Neuronal stem cell (in vitro differentiated cells): ENCODE results near the gene RRBP1.

Experiments used
- DNase-seq: peaks from one replicate; pipeline ENCODE4 v3.0.0-alpha.2; 2013; ENCODE audit warnings: low spot score
- H2AFZ ChIP-seq: one replicate; pipeline ENCODE4 v1.6.1; 2013; ENCODE audit warnings: mild to moderate bottlenecking, low read length, inconsistent platforms
- H2AK5ac ChIP-seq: 2 replicates; pipeline ENCODE4 v1.6.1; 2013; ENCODE audit warnings: low read depth, mild to moderate bottlenecking, inconsistent platforms, low read length, moderate library complexity, mixed read lengths
- H2BK120ac ChIP-seq: 2 replicates; pipeline ENCODE4 v1.6.1; 2013; ENCODE audit warnings: low read depth, mild to moderate bottlenecking, inconsistent platforms, low read length, moderate library complexity, mixed read lengths
- H2BK12ac ChIP-seq: one replicate; pipeline ENCODE4 v1.6.1; 2013; ENCODE audit warnings: low read length, inconsistent platforms
- H2BK15ac ChIP-seq: 2 replicates; pipeline ENCODE4 v1.6.1; 2013; ENCODE audit warnings: mild to moderate bottlenecking, low read length, inconsistent platforms, mixed read lengths
- H2BK5ac ChIP-seq: one replicate; pipeline ENCODE4 v1.6.1; 2013; ENCODE audit warnings: inconsistent platforms, mild to moderate bottlenecking, low read length, moderate library complexity
- H3K14ac ChIP-seq: one replicate; pipeline ENCODE4 v1.6.1; 2013; ENCODE audit warnings: low read length, inconsistent platforms
- H3K18ac ChIP-seq: 2 replicates; pipeline ENCODE4 v1.6.1; 2013; ENCODE audit warnings: low read length, inconsistent platforms
- H3K23ac ChIP-seq: 2 replicates; pipeline ENCODE4 v1.6.1; 2013; ENCODE audit warnings: low read depth, mild to moderate bottlenecking, mixed read lengths, low read length, inconsistent platforms; ENCODE audit not compliant: poor library complexity
- H3K27ac ChIP-seq: replicated peaks from 3 replicates; pipeline ENCODE4 v1.5.1; 2013; ENCODE audit warnings: low read length, inconsistent platforms
- H3K27me3 ChIP-seq, 3 experiments: 2 replicates each; pipeline ENCODE4 v1.6.1; 2013; ENCODE audit warnings: low read length in 3 of 3, mild to moderate bottlenecking in 2 of 3, inconsistent platforms in 1 of 3, low read depth in 1 of 3, mixed read lengths in 1 of 3, moderate library complexity in 1 of 3; ENCODE audit not compliant: control insufficient read depth in 3 of 3, insufficient read depth in 3 of 3
- H3K36me3 ChIP-seq, 2 donors: replicated peaks in 1 of 2; 2 replicates each; pipeline ENCODE4 v1.6.1; 2013; ENCODE audit warnings: low read length in 2 of 2; ENCODE audit not compliant: control insufficient read depth in 2 of 2, insufficient read depth in 2 of 2
- H3K4ac ChIP-seq: 2 replicates; pipeline ENCODE4 v1.6.1; 2013; ENCODE audit warnings: inconsistent platforms, mild to moderate bottlenecking, low read length, moderate library complexity
- H3K4me1 ChIP-seq, 2 donors: 1 replicate in 1 of 2; 2 replicates in 1 of 2; pipeline ENCODE4 v1.6.1; 2013; ENCODE audit warnings: low read length in 2 of 2, low read depth in 1 of 2; ENCODE audit not compliant: control insufficient read depth in 2 of 2, insufficient read depth in 1 of 2
- H3K4me2 ChIP-seq: one replicate; pipeline ENCODE4 v1.6.1; 2013; ENCODE audit warnings: mild to moderate bottlenecking, low read length, inconsistent platforms; ENCODE audit not compliant: insufficient read depth, poor library complexity, severe bottlenecking
- H3K4me3 ChIP-seq, 2 donors: 2 replicates each; pipeline ENCODE4 v1.5.1; 2013; ENCODE audit warnings: low read length in 2 of 2, mild to moderate bottlenecking in 2 of 2, inconsistent platforms in 1 of 2, moderate library complexity in 1 of 2
- H3K79me1 ChIP-seq: one replicate; pipeline ENCODE4 v1.6.1; 2013; ENCODE audit warnings: low read depth, mild to moderate bottlenecking, inconsistent platforms, low read length, moderate library complexity
- H3K9ac ChIP-seq: one replicate; pipeline ENCODE4 v1.6.1; 2013; ENCODE audit warnings: mild to moderate bottlenecking, low read depth, low read length, inconsistent platforms; ENCODE audit not compliant: poor library complexity
- H3K9me3 ChIP-seq, 2 donors: replicated peaks in 1 of 2; 2 replicates each; pipeline versions ENCODE3 to v1.6.1; 2013; ENCODE audit warnings: low read length in 2 of 2, mild to moderate bottlenecking in 2 of 2, inconsistent platforms in 1 of 2, low read depth in 1 of 2, mixed read lengths in 1 of 2, moderate library complexity in 1 of 2; ENCODE audit not compliant: control insufficient read depth in 2 of 2, insufficient read depth in 1 of 2
- H4K8ac ChIP-seq: one replicate; pipeline ENCODE4 v1.6.1; 2013; ENCODE audit warnings: low read depth, mild to moderate bottlenecking, inconsistent platforms, low read length, moderate library complexity
- H4K91ac ChIP-seq: one replicate; pipeline ENCODE4 v1.6.1; 2013; ENCODE audit warnings: low read length, low read depth, mild to moderate bottlenecking, inconsistent platforms; ENCODE audit not compliant: poor library complexity
- WGBS, 2 donors: extraction: QIAGEN DNeasy Blood & Tissue Kit; methylation state at CpG; one replicate each; pipeline ENCODE4 v1.1.7; 2013; ENCODE audit warnings: missing lambda C conversion rate in 2 of 2, mixed read lengths in 1 of 2; ENCODE audit not compliant: insufficient read length in 2 of 2, insufficient replicate concordance in 1 of 2; ENCODE audit errors: extremely low coverage in 2 of 2; 5-methylcytosine and 5-hydroxymethylcytosine counted together

The RRBP1 gene

DNA sequence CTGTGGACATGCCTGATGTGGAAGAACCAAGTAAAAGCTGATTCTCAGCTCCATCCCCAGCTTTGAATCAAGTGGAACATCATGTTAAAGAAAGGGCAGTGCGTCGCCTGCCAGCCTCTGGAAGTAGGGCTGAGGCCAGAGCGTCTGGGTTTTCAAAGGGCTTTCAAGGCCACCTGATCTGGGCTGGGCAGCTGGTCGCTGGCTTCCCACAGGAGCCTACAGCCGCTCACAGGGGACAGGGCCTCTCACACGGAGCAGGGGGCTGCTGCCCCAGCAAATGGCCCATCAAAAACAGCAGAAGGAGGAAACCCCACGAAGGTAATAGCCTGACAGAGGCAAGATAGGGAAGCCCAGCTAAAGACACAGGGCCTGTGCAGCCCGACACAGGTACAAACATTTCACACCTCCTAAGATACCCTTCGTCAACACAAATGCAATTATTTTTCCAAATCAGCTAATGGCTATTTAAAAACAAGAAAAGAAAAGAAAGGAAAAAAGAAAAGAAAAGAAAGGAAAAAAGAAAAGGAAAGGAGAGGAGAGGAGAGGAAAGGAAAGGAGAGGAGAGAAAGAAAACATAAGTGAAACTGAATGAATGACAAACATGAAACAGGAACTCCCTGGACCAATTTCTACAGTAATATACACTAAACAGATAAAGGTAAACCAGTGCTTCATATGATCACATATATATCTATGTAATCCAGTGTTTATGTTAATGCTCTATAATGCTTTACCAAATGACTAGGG is 24.8 kb downstream of the RRBP1 start:
- Histone ChIP-seq H3K14ac (no peak overlapping the region), H2BK5ac (no peak overlapping the region), H3K18ac (no peak overlapping the region), H2AK5ac (no peak overlapping the region), H3K9me3 (peaks cover 4 to 10% of the 10 kb centered on the region in 2 donors), H4K8ac (no peak overlapping the region), H3K9ac (no peak overlapping the region), H2BK12ac (no peak overlapping the region), H3K4me3 (no peak overlapping the region), H2BK120ac (no peak overlapping the region), H3K4me2 (no peak overlapping the region), H3K27me3 (no peaks in the 10 kb centered on the region), H3K27ac (no peak overlapping the region), H2AFZ (no peak overlapping the region), H3K79me1 (peaks cover 3% of the 10 kb centered on the region), H3K23ac (no peak overlapping the region), H2BK15ac (no peak overlapping the region), H3K4me1 (peaks cover 0 to 2% of the 10 kb centered on the region in 2 donors), H3K36me3 (peaks cover 6 to 18% of the 10 kb centered on the region in 2 donors), H4K91ac (no peak overlapping the region), H3K4ac (no peak overlapping the region)
- no peak for DNase-seq
- no CpG with 5 or more reads among the region's 9 CpGs for WGBS, 2 donors

DNA sequence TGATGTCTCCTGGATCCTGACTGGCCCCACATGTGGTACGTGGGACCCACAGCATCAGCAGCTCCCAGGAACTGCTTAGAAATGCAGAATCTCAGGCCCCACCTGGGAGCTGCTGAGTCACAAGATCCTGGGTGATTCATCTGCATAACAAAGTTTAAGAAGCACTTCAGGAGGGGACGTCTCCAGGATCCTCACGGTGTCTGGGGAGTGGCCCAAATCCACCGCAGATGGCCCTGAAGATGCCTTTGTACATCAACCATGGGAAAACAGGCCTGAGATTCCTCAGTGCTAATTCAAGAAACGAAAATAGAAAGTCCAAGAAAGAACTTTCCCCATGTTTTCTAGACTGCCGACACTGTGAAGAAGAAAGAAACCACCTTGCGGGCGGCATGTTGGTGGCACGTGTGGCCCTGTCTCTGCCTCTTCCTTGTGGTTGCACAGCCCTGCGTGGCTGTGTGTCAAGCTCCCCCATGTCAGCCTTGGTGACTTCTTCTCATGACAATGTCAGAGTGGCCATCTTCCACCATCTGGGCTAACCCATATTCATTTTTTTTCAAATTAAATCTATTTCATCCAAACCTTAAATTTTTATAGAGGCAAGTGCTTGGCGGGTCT is 26.1 kb downstream of the RRBP1 start:
- H4K91ac ChIP-seq = no peak overlapping the region
- H3K14ac ChIP-seq = no peak overlapping the region
- peaks cover 4 to 10% of the 10 kb centered on the region in 2 donors for H3K9me3 ChIP-seq
- no peak overlapping the region for H2BK15ac ChIP-seq
- WGBS, 2 donors = no CpG with 5 or more reads among the region's 11 CpGs
- H3K79me1 ChIP-seq = peaks cover 3% of the 10 kb centered on the region
- no peak overlapping the region for H3K9ac ChIP-seq
- H2AFZ ChIP-seq = no peak overlapping the region
- H2BK120ac ChIP-seq = no peak overlapping the region
- H3K23ac ChIP-seq = no peak overlapping the region
- peaks cover 6 to 18% of the 10 kb centered on the region in 2 donors for H3K36me3 ChIP-seq
- H2BK5ac ChIP-seq = no peak overlapping the region
- H3K4me3 ChIP-seq = no peak overlapping the region
- H2AK5ac ChIP-seq = no peak overlapping the region
- no peak overlapping the region for H3K18ac ChIP-seq
- H3K4ac ChIP-seq = no peak overlapping the region
- no peak overlapping the region for H3K4me2 ChIP-seq
- peaks cover 0 to 2% of the 10 kb centered on the region in 2 donors for H3K4me1 ChIP-seq
- no peak overlapping the region for H4K8ac ChIP-seq
- no peak overlapping the region for H2BK12ac ChIP-seq
- H3K27ac ChIP-seq = no peak overlapping the region
- no peak for DNase-seq
- H3K27me3 ChIP-seq = no peaks in the 10 kb centered on the region

DNA sequence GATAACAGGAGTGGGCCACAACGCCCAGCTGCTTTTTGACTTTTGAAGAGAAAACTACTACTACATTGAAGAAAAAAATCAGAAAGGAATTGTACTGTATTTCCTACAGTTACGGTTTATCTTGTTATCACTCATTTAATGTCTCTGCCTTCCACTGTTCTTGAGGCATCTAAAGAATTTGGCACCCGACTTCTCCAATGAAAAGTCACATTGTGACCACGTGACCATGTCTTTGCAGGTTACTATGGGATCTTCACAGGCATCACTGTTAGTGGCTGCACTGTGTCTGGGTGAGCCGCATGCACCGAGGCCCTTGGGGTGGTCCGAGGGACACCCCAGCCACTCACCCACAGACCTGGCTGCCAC is 26.8 kb downstream of the RRBP1 start:
- H2AK5ac ChIP-seq = no peak overlapping the region
- no peak overlapping the region for H2BK120ac ChIP-seq
- no peak overlapping the region for H3K9ac ChIP-seq
- peaks cover 0 to 5% of the 10 kb centered on the region in 2 donors for H3K4me1 ChIP-seq
- peaks cover 6 to 18% of the 10 kb centered on the region in 2 donors for H3K36me3 ChIP-seq
- no peak overlapping the region for H3K18ac ChIP-seq
- no peak overlapping the region for H3K4ac ChIP-seq
- no peak overlapping the region for H4K91ac ChIP-seq
- no CpG with 5 or more reads among the region's 7 CpGs for WGBS, 2 donors
- H3K9me3 ChIP-seq = peaks cover 4 to 10% of the 10 kb centered on the region in 2 donors
- H3K27ac ChIP-seq = no peak overlapping the region
- no peak overlapping the region for H2BK5ac ChIP-seq
- peaks cover 3% of the 10 kb centered on the region for H3K79me1 ChIP-seq
- H2BK12ac ChIP-seq = no peak overlapping the region
- H3K14ac ChIP-seq = no peak overlapping the region
- no peak overlapping the region for H3K4me3 ChIP-seq
- H3K23ac ChIP-seq = no peak overlapping the region
- no peak overlapping the region for H2AFZ ChIP-seq
- no peak overlapping the region for H3K4me2 ChIP-seq
- H2BK15ac ChIP-seq = no peak overlapping the region
- H4K8ac ChIP-seq = no peak overlapping the region
- DNase-seq = no peak
- H3K27me3 ChIP-seq = no peaks in the 10 kb centered on the region

DNA sequence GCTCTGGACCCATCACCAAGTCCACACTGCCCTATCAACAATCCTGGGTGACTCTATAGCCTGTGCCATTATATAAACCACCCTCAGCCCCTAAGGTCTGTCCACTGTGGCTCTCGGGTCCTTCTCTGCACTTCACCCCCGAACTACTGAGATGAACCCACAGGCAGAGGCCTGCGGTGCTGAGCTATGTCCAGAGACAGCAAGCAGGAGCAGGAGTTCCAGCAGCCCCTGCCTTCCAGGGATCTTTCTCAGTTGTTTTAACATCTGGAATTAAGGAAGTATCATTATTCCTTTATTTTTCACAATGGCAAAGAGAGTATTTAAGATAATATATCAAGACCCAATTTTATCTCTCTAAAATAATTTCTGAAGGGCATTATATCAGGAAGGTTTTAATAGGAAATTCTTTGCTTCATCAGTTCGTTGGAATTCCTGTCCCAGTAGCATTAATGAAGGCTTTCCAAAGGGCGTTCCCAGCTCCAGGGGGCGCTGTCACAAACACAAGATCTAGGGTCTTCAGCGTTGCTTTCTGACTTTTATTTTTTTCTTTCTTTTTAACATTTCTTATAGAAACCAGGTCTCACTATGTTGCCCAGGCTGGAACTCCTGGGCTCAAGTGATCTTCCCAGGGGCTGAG is 27.3 kb downstream of the RRBP1 start:
- peaks cover 6 to 18% of the 10 kb centered on the region in 2 donors for H3K36me3 ChIP-seq
- H3K9ac ChIP-seq = no peak overlapping the region
- DNase-seq = peak; percentile 49
- H2BK15ac ChIP-seq = no peak overlapping the region
- WGBS, 2 donors = no CpG with 5 or more reads among the region's 7 CpGs
- peaks cover 3% of the 10 kb centered on the region for H3K79me1 ChIP-seq
- H4K91ac ChIP-seq = no peak overlapping the region
- H2BK5ac ChIP-seq = no peak overlapping the region
- H3K9me3 ChIP-seq = peaks cover 4 to 10% of the 10 kb centered on the region in 2 donors
- H2BK12ac ChIP-seq = no peak overlapping the region
- no peak overlapping the region for H2AK5ac ChIP-seq
- no peak overlapping the region for H3K23ac ChIP-seq
- no peak overlapping the region for H3K4me2 ChIP-seq
- no peaks in the 10 kb centered on the region for H3K27me3 ChIP-seq
- no peak overlapping the region for H3K14ac ChIP-seq
- no peak overlapping the region for H2AFZ ChIP-seq
- H2BK120ac ChIP-seq = no peak overlapping the region
- peaks cover 0 to 5% of the 10 kb centered on the region in 2 donors for H3K4me1 ChIP-seq
- no peak overlapping the region for H3K4ac ChIP-seq
- H3K27ac ChIP-seq = no peak overlapping the region
- H3K4me3 ChIP-seq = no peak overlapping the region
- no peak overlapping the region for H3K18ac ChIP-seq
- no peak overlapping the region for H4K8ac ChIP-seq
